OCI-LY7 (cell line): Measurements from ENCODE around the gene GALNT2.

ENCODE experiments used
- EZH2phosphoT487 ChIP-seq: fragments of 200-600 bp; sonication (generic); IDR thresholded peaks from 2 replicates; pipeline ENCODE4 v1.6.1; 2018; ENCODE audit warnings: low read depth, borderline replicate concordance, mild to moderate bottlenecking, mixed run types, antibody characterized with exemption, low read length, moderate library complexity, mixed read lengths
- TF ChIP-seq, protein P1 (sequence below): fragments of 200-600 bp; sonication (generic); conservative IDR thresholded peaks from 2 replicates; pipeline ENCODE4 v1.5.1; 2014; ENCODE audit warnings: mild to moderate bottlenecking, antibody characterized with exemption, low read length, moderate library complexity, mixed read lengths

DNA sequence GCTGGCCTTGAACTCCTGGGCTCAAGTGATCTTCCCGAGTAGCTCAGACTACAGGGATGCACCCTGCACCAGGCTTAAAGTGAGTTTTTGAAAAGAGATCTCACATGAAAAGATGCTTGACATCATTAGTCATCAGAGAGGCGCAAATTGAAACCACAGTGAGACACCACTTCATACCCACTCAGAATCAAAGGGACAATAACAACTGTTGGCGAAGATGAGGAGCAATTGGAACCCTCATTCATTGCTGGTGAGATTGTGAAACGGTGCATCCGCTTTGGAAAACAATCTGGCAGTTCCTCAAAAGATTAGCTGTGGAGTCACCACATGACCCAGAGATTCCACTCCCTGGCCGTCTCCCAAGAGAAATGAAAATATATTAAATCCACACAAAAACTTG, 236.8 kb downstream of the GALNT2 start:
- TF ChIP-seq, protein P1, sequence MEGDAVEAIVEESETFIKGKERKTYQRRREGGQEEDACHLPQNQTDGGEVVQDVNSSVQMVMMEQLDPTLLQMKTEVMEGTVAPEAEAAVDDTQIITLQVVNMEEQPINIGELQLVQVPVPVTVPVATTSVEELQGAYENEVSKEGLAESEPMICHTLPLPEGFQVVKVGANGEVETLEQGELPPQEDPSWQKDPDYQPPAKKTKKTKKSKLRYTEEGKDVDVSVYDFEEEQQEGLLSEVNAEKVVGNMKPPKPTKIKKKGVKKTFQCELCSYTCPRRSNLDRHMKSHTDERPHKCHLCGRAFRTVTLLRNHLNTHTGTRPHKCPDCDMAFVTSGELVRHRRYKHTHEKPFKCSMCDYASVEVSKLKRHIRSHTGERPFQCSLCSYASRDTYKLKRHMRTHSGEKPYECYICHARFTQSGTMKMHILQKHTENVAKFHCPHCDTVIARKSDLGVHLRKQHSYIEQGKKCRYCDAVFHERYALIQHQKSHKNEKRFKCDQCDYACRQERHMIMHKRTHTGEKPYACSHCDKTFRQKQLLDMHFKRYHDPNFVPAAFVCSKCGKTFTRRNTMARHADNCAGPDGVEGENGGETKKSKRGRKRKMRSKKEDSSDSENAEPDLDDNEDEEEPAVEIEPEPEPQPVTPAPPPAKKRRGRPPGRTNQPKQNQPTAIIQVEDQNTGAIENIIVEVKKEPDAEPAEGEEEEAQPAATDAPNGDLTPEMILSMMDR = no peak
- TF ChIP-seq EZH2phosphoT487 = no peak
